H9 (cell line): ENCODE data around the gene TOR4A. TPM values are rescaled to one million over a fixed set of nuclear protein-coding genes. Genes with fewer than 3 reads are reported as not detected.

Experiments
- DNase-seq: peaks from one replicate; pipeline ENCODE4 v3.0.0-alpha.2; 2017
- H2AFZ ChIP-seq: one replicate; pipeline ENCODE4 v1.6.1; 2013; ENCODE audit warnings: mild to moderate bottlenecking, low read length, control low read depth, moderate library complexity
- H2AK5ac ChIP-seq: 2 replicates; pipeline ENCODE4 v1.6.1; 2013; ENCODE audit warnings: low read length, control low read depth, mixed read lengths; ENCODE audit not compliant: insufficient read length
- H2BK120ac ChIP-seq: one replicate; pipeline ENCODE4 v1.6.1; 2013; ENCODE audit warnings: low read depth, mild to moderate bottlenecking, low read length, control low read depth, inconsistent platforms; ENCODE audit not compliant: poor library complexity, severe bottlenecking
- H2BK12ac ChIP-seq: 2 replicates; pipeline ENCODE4 v1.6.1; 2013; ENCODE audit warnings: low read length, control low read depth, mixed read lengths, low read depth; ENCODE audit not compliant: insufficient read length
- H2BK15ac ChIP-seq: 2 replicates; pipeline ENCODE4 v1.6.1; 2013; ENCODE audit warnings: low read depth, low read length, control low read depth
- H2BK20ac ChIP-seq: one replicate; pipeline ENCODE4 v1.6.1; 2013; ENCODE audit warnings: low read depth, mild to moderate bottlenecking, low read length, control low read depth, inconsistent platforms; ENCODE audit not compliant: poor library complexity, severe bottlenecking
- H2BK5ac ChIP-seq: 2 replicates; pipeline ENCODE4 v1.6.1; 2013; ENCODE audit warnings: low read length, control low read depth, mixed read lengths; ENCODE audit not compliant: insufficient read length
- H3K14ac ChIP-seq: 2 replicates; pipeline ENCODE4 v1.6.1; 2013; ENCODE audit warnings: low read length, control low read depth; ENCODE audit not compliant: insufficient read depth
- H3K18ac ChIP-seq: 2 replicates; pipeline ENCODE4 v1.6.1; 2013; ENCODE audit warnings: low read depth, mild to moderate bottlenecking, mixed read lengths, low read length, control low read depth; ENCODE audit not compliant: insufficient read length
- H3K23ac ChIP-seq: 2 replicates; pipeline ENCODE4 v1.6.1; 2013; ENCODE audit warnings: low read length, control low read depth, mixed read lengths, low read depth; ENCODE audit not compliant: insufficient read length
- H3K23me2 ChIP-seq: 2 replicates; pipeline ENCODE4 v1.6.1; 2013; ENCODE audit warnings: low read depth, mild to moderate bottlenecking, mixed read lengths, low read length, control low read depth; ENCODE audit not compliant: insufficient read length, poor library complexity, severe bottlenecking
- H3K27ac ChIP-seq: 2 replicates; pipeline ENCODE4 v1.5.1; 2013; ENCODE audit warnings: low read length, control low read depth, mixed read lengths, low read depth; ENCODE audit not compliant: insufficient read length
- H3K27me3 ChIP-seq: 2 replicates; pipeline ENCODE4 v1.6.1; 2013; ENCODE audit warnings: low read length, control low read depth, inconsistent platforms; ENCODE audit not compliant: insufficient read depth
- H3K4ac ChIP-seq: 2 replicates; pipeline ENCODE4 v1.6.1; 2013; ENCODE audit warnings: low read depth, mild to moderate bottlenecking, control low read depth, inconsistent platforms, low read length, moderate library complexity
- H3K4me1 ChIP-seq: 2 replicates; pipeline ENCODE4 v1.6.1; 2013; ENCODE audit warnings: low read length, control low read depth, inconsistent platforms; ENCODE audit not compliant: insufficient read depth
- H3K4me2 ChIP-seq: 2 replicates; pipeline ENCODE4 v1.6.1; 2013; ENCODE audit warnings: low read length, control low read depth, mixed read lengths; ENCODE audit not compliant: insufficient read length, insufficient read depth
- H3K56ac ChIP-seq: 2 replicates; pipeline ENCODE4 v1.6.1; 2013; ENCODE audit warnings: low read depth, mild to moderate bottlenecking, mixed read lengths, low read length, control low read depth; ENCODE audit not compliant: insufficient read length
- H3K79me1 ChIP-seq: 2 replicates; pipeline ENCODE4 v1.6.1; 2013; ENCODE audit warnings: low read depth, mild to moderate bottlenecking, moderate library complexity, low read length, control low read depth, inconsistent platforms; ENCODE audit not compliant: insufficient read depth, poor library complexity, severe bottlenecking
- H3K79me2 ChIP-seq: 2 replicates; pipeline ENCODE4 v1.6.1; 2013; ENCODE audit warnings: low read length, control low read depth, inconsistent platforms; ENCODE audit not compliant: insufficient read depth
- H3K9ac ChIP-seq: 2 replicates; pipeline ENCODE4 v1.6.1; 2013; ENCODE audit warnings: low read length, control low read depth, mixed read lengths; ENCODE audit not compliant: insufficient read length; ENCODE audit errors: extremely low read depth
- H3K9me3 ChIP-seq: one replicate; pipeline ENCODE4 v1.6.1; 2013; ENCODE audit warnings: low read depth, low read length, inconsistent platforms; ENCODE audit not compliant: control insufficient read depth
- H3T11ph ChIP-seq: one replicate; pipeline ENCODE4 v1.6.1; 2013; ENCODE audit warnings: mild to moderate bottlenecking, low read length, control low read depth, inconsistent platforms
- H4K20me1 ChIP-seq: one replicate; pipeline ENCODE4 v1.6.1; 2013; ENCODE audit not compliant: control insufficient read depth, insufficient read length, insufficient read depth
- H4K5ac ChIP-seq: 2 replicates; pipeline ENCODE4 v1.6.1; 2013; ENCODE audit warnings: low read depth, mild to moderate bottlenecking, mixed read lengths, low read length, control low read depth; ENCODE audit not compliant: insufficient read length
- H4K8ac ChIP-seq: replicated peaks from 2 replicates; pipeline ENCODE4 v1.6.1; 2013; ENCODE audit warnings: low read length, control low read depth, mixed read lengths, low read depth; ENCODE audit not compliant: insufficient read length
- H4K91ac ChIP-seq: 2 replicates; pipeline ENCODE4 v1.6.1; 2013; ENCODE audit warnings: low read depth, mild to moderate bottlenecking, moderate library complexity, mixed read lengths, low read length, control low read depth; ENCODE audit not compliant: insufficient read length
- H3K27ac Mint-ChIP-seq, 3 experiments: 2 replicates in 2 of 3; 3 replicates in 1 of 3; pipeline ENCODE4 v1.8.0; 2020 to 2021; ENCODE audit warnings: mixed read lengths in 3 of 3, mild to moderate bottlenecking in 1 of 3, moderate library complexity in 1 of 3
- H3K27me3 Mint-ChIP-seq: 2 replicates; pipeline ENCODE4 v1.8.0; 2021; ENCODE audit warnings: low read depth, mild to moderate bottlenecking, moderate library complexity, mixed read lengths
- H3K36me3 Mint-ChIP-seq, 3 experiments: 2 replicates in 2 of 3; 3 replicates in 1 of 3; pipeline ENCODE4 v1.8.0; 2020 to 2021; ENCODE audit warnings: low read depth in 3 of 3, mixed read lengths in 3 of 3; ENCODE audit not compliant: insufficient read depth in 1 of 3
- H3K4me1 Mint-ChIP-seq, 2 experiments: 2 replicates each; pipeline ENCODE4 v1.8.0; 2020; ENCODE audit warnings: mixed read lengths in 2 of 2
- H3K4me3 Mint-ChIP-seq, 2 experiments: 2 replicates in 1 of 2; 3 replicates in 1 of 2; pipeline ENCODE4 v1.8.0; 2020 to 2021; ENCODE audit warnings: mild to moderate bottlenecking in 2 of 2, mixed read lengths in 2 of 2, moderate library complexity in 1 of 2
- H3K9me3 Mint-ChIP-seq, 2 experiments: 2 replicates in 1 of 2; 3 replicates in 1 of 2; pipeline ENCODE4 v1.8.0; 2020; ENCODE audit warnings: mild to moderate bottlenecking in 2 of 2, mixed read lengths in 2 of 2, moderate library complexity in 1 of 2
- CTCF ChIP-seq: fragments of 200-600 bp; sonication (generic); conservative IDR thresholded peaks from 3 replicates; pipeline ENCODE4 v1.8.0; 2021; ENCODE audit warnings: antibody characterized with exemption, mild to moderate bottlenecking
- WGBS: extraction: QIAGEN DNeasy Blood & Tissue Kit; methylation state at CpG from one replicate; pipeline ENCODE4 v1.1.7; 2013; ENCODE audit warnings: missing lambda C conversion rate, low lambda C conversion rate, mixed read lengths; ENCODE audit not compliant: insufficient read length; ENCODE audit errors: extremely low coverage; 5-methylcytosine and 5-hydroxymethylcytosine counted together
- total RNA-seq: library from RNA; stranded (reverse); gene quantifications from 2 replicates; pipeline ENCODE4 v1.2.1, GENCODE V29; 2021

The TOR4A gene
- total RNA-seq, 1 experiment from 2014 or later, result 6.2 TPM

- H3K23ac ChIP-seq, result no peak overlapping the region
- no peak overlapping the region for H3K56ac ChIP-seq
- no peak overlapping the region for H3K14ac ChIP-seq
- peaks cover 9% of the 10 kb centered on the region for H3K23me2 ChIP-seq
- no peak for TF ChIP-seq CTCF
- no peak overlapping the region for H2AFZ ChIP-seq
- no peaks in the 10 kb centered on the region for H4K20me1 ChIP-seq
- no CpG with 5 or more reads among the region's 18 CpGs for WGBS
- H3K79me2 ChIP-seq, result no peaks in the 10 kb centered on the region
- Mint-ChIP-seq H3K27ac (no peak overlapping the region), H3K36me3 (no peaks in the 10 kb centered on the region), H3K9me3 (no peaks in the 10 kb centered on the region), H3K27me3 (peaks cover 38% of the 10 kb centered on the region), H3K4me1 (peaks cover 8 to 11% of the 10 kb centered on the region in 2 experiments), H3K4me3 (no peak overlapping the region)
- no peak for DNase-seq
- no peaks in the 10 kb centered on the region for H3K27me3 ChIP-seq
- no peak overlapping the region for H2BK12ac ChIP-seq
- H3K27ac ChIP-seq, result no peak overlapping the region
- H2BK20ac ChIP-seq, result no peak overlapping the region
- no peaks in the 10 kb centered on the region for H3K4me1 ChIP-seq
- H3K9ac ChIP-seq, result no peak overlapping the region
- no peak overlapping the region for H3T11ph ChIP-seq
- no peak overlapping the region for H2BK120ac ChIP-seq
- no peaks in the 10 kb centered on the region for H3K79me1 ChIP-seq
- H3K9me3 ChIP-seq, result no peaks in the 10 kb centered on the region
- H4K5ac ChIP-seq, result no peak overlapping the region
- no peak overlapping the region for H4K91ac ChIP-seq
- H4K8ac ChIP-seq, result no peak overlapping the region
- no peak overlapping the region for H3K4ac ChIP-seq
- H3K18ac ChIP-seq, result no peak overlapping the region
- no peak overlapping the region for H2BK5ac ChIP-seq
- no peak overlapping the region for H3K4me2 ChIP-seq
- no peak overlapping the region for H2AK5ac ChIP-seq
- no peak overlapping the region for H2BK15ac ChIP-seq
These were observed 27.0 kb upstream of the TOR4A start for GRCh38 chr9:137250329-137251193.
